Skeletal muscle satellite cell (primary cell): Measurements from ENCODE around the gene PLOD2.

Experiments used
- H3K27me3 ChIP-seq: 2 replicates; pipeline ENCODE4 v1.7.0; 2013; ENCODE audit warnings: low read length; ENCODE audit not compliant: control insufficient read depth, insufficient read depth
- H3K36me3 ChIP-seq: 2 replicates; pipeline ENCODE4 v1.7.0; 2013; ENCODE audit warnings: mild to moderate bottlenecking, control low read depth, low read length; ENCODE audit not compliant: insufficient read depth
- H3K4me1 ChIP-seq: 2 replicates; pipeline ENCODE4 v1.7.0; 2013; ENCODE audit warnings: low read length; ENCODE audit not compliant: control insufficient read depth, insufficient read depth
- H3K4me2 ChIP-seq: 2 replicates; pipeline ENCODE4 v1.7.0; 2013; ENCODE audit warnings: mild to moderate bottlenecking, low read length
- H3K4me3 ChIP-seq: 2 replicates; pipeline ENCODE4 v1.7.0; 2013; ENCODE audit warnings: low read length
- H3K9ac ChIP-seq: 2 replicates; pipeline ENCODE4 v1.7.0; 2013; ENCODE audit warnings: mild to moderate bottlenecking, low read depth, low read length, moderate library complexity
- H3K9me3 ChIP-seq: replicated peaks from 2 replicates; pipeline ENCODE4 v1.7.0; 2013; ENCODE audit warnings: mild to moderate bottlenecking, control low read depth, low read length

Gene PLOD2

DNA sequence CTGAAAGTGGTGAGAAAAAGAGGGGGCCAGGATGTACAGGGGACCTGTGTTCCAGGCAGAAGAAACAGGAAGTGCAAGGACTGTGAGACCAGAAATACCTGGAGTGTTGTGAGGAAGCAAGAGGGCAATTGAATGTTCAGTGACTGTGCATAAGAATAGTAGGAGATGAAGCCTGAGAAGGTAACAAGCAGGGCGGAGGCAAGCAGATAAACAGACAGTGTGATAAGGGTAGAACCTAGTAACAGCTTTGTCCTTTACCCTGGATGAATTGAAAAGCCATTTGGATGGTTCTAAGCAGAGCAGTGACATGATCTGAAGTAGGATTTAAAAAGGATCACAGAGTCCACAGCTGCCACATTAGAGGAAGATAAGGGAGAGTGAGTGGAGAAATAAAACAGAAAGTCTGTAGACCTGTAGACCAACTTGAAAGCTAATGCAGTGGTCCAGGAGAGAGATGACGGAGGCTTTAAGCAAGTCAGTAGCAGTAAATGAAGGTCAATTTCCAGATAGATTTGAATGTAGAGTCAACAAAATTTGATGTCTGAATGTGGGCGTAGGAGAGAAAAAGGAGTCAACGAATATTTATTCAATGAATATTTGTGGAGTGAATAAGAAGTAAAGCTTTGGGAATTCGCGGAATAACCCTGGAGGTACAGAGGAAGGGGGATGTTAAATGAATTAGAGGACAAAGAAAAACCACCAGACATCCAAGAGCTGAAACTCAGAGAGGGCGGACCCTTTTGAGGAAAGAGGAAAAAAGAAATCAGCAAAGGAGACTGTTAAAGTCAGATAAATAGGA lies 4.2 kb upstream of the PLOD2 start:
- H3K4me3 ChIP-seq = peak overlapping the region; percentile 40
- peaks cover 56% of the 10 kb centered on the region for H3K4me1 ChIP-seq
- peak overlapping the region; percentile 64 for H3K4me2 ChIP-seq

DNA sequence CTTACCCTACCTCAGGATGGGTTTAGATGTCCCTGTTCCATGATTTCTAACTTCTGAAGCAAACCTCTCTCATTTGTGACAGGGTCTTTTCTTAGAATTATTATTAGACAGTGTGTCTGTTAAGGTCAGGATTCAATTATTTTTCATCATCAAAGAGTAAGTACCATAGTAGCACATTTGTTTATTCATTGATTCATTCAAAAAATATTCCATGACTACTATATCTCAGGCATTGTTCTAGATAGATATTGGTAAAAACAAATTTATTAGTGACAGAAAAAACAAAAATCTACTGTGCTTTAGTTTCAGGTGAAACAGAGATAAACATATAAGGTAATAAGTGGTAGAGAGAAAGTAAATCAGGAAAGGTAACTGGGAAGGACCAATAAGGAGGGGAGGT lies 3.5 kb upstream of the PLOD2 start:
- Histone ChIP-seq H3K4me2 (peak overlapping the region; percentile 64), H3K9ac (peak overlapping the region; percentile 74), H3K36me3 (peaks cover 3% of the 10 kb centered on the region), H3K27me3 (no peaks in the 10 kb centered on the region), H3K4me1 (peaks cover 56% of the 10 kb centered on the region), H3K9me3 (no peaks in the 10 kb centered on the region), H3K4me3 (peak overlapping the region; percentile 40)

More for the DNA sequence above, 4.2 kb upstream of the PLOD2 start:
- H3K9me3 ChIP-seq = no peaks in the 10 kb centered on the region
- H3K36me3 ChIP-seq = no peaks in the 10 kb centered on the region
- no peaks in the 10 kb centered on the region for H3K27me3 ChIP-seq
- H3K9ac ChIP-seq = peak overlapping the region; percentile 74

GRCh38 chr3:146164071-146164470 lies 3.1 kb upstream of the PLOD2 start:
- Histone ChIP-seq H3K4me1 (peaks cover 56% of the 10 kb centered on the region), H3K27me3 (no peaks in the 10 kb centered on the region), H3K9ac (peak overlapping the region; percentile 74), H3K9me3 (no peaks in the 10 kb centered on the region), H3K4me2 (peak overlapping the region; percentile 64), H3K4me3 (peak overlapping the region; percentile 2), H3K36me3 (peaks cover 3% of the 10 kb centered on the region)

GRCh38 chr3:146163584-146163983 lies 2.6 kb upstream of the PLOD2 start:
- peak overlapping the region; percentile 74 for H3K9ac ChIP-seq
- peak overlapping the region; percentile 2 for H3K4me3 ChIP-seq
- H3K27me3 ChIP-seq = no peaks in the 10 kb centered on the region
- peak overlapping the region; percentile 71 for H3K4me2 ChIP-seq
- H3K9me3 ChIP-seq = no peaks in the 10 kb centered on the region
- peaks cover 3% of the 10 kb centered on the region for H3K36me3 ChIP-seq
- H3K4me1 ChIP-seq = peaks cover 56% of the 10 kb centered on the region

- Histone ChIP-seq H3K4me2 (peak overlapping the region; percentile 92), H3K4me3 (peak overlapping the region; percentile 26), H3K9ac (peak overlapping the region; percentile 87), H3K9me3 (no peaks in the 10 kb centered on the region), H3K36me3 (peaks cover 3% of the 10 kb centered on the region), H3K4me1 (peaks cover 59% of the 10 kb centered on the region), H3K27me3 (no peaks in the 10 kb centered on the region)
These were observed 1.6 kb upstream of the PLOD2 start for GRCh38 chr3:146162561-146162960.

DNA sequence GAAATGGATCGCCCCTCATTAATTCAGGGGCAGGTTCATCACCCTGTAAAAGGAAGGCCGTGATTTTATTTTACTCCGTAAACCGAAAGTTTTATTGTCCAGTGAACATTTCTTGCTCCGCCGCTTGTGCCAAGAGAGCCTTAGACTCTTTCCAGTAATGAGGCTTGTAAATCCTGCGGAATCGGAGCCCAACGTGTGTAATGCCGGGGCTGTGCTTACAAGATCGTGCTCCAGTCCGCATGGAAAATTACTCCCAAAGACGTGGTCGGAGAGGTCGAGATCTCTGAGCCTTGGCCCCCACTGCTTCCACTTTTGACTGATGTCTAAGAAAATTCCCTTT lies 649 bp upstream of the PLOD2 start:
- no peaks in the 10 kb centered on the region for H3K27me3 ChIP-seq
- H3K9ac ChIP-seq = peak overlapping the region; percentile 87
- peak overlapping the region; percentile 94 for H3K4me3 ChIP-seq
- H3K36me3 ChIP-seq = peaks cover 3% of the 10 kb centered on the region
- no peaks in the 10 kb centered on the region for H3K9me3 ChIP-seq
- peak overlapping the region; percentile 92 for H3K4me2 ChIP-seq
- peaks cover 56% of the 10 kb centered on the region for H3K4me1 ChIP-seq

GRCh38 chr3:146160321-146160963 lies 542 bp downstream of the PLOD2 start:
- Histone ChIP-seq H3K27me3 (no peaks in the 10 kb centered on the region), H3K36me3 (peaks cover 3% of the 10 kb centered on the region), H3K4me1 (peaks cover 54% of the 10 kb centered on the region), H3K9me3 (no peaks in the 10 kb centered on the region), H3K4me2 (peak overlapping the region; percentile 92), H3K4me3 (peak overlapping the region; percentile 94), H3K9ac (peak overlapping the region; percentile 87)

GRCh38 chr3:146159616-146160320 lies 1.2 kb downstream of the PLOD2 start:
- Histone ChIP-seq H3K4me2 (peak overlapping the region; percentile 92), H3K4me1 (peaks cover 47% of the 10 kb centered on the region), H3K4me3 (peak overlapping the region; percentile 94), H3K9me3 (no peaks in the 10 kb centered on the region), H3K36me3 (peaks cover 3% of the 10 kb centered on the region), H3K9ac (peak overlapping the region; percentile 87), H3K27me3 (no peaks in the 10 kb centered on the region)

- Histone ChIP-seq H3K9me3 (no peaks in the 10 kb centered on the region), H3K9ac (peak overlapping the region; percentile 87), H3K4me3 (peak overlapping the region; percentile 94), H3K27me3 (no peaks in the 10 kb centered on the region), H3K4me1 (peaks cover 44% of the 10 kb centered on the region), H3K36me3 (peaks cover 3% of the 10 kb centered on the region), H3K4me2 (peak overlapping the region; percentile 92)
These were observed 1.9 kb downstream of the PLOD2 start for GRCh38 chr3:146159037-146159436.

DNA sequence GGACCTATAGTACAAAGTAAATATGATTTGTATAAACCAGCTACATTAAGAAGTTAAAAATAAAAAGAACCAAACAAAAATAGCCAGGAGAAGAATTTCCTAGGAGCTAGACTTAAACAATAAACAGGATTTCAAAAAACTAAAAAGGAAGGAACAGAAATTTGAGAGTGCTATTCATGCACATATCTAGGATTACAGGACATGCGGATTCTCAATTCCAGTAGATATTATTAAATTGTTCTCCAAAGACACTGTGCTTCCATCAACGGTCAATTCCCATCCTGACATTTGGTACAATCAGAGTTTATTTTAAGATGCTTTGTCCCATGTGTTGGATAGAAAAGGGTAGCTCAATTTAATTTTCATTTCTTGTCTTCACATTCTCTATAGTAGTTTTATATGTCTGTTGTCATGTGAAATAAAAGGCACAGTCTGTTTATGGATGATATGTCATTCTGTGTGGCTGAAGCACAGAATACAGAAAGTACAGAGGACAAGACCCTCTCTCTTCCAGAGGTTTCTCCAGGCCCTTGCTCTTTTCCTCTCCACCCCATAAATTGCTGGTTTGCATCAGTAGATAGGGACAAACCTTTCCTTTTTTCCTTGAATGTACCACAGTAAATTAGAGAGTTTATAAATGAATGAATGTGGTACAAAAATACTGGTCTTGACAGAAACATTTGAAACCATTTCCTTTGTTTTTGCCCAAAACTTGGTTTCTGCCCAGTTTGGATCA lies 3.5 kb downstream of the PLOD2 start:
- Histone ChIP-seq H3K4me1 (peaks cover 33% of the 10 kb centered on the region), H3K4me3 (peak overlapping the region; percentile 94), H3K36me3 (peaks cover 15% of the 10 kb centered on the region), H3K9ac (peak overlapping the region; percentile 87), H3K4me2 (peak overlapping the region; percentile 92), H3K27me3 (no peaks in the 10 kb centered on the region), H3K9me3 (no peaks in the 10 kb centered on the region)
